ENCODE results near the gene LPP.

- no peak for TF ChIP-seq GATA3 (IDR thresholded peaks at IDR 0.05; ENCODE audit: low read depth, low read length)
- no peak for TF ChIP-seq GATA2 (IDR thresholded peaks at IDR 0.05; ENCODE audit: low read depth, low read length)
These were observed 427.4 kb downstream of the LPP start for GRCh38 chr3:188581365-188581764.

All from SH-SY5Y (cell line).